ENCODE results near the gene CIAO2A.
A peak's percentile ranks its signal among the peaks of the same experiment; 100 is the strongest.

Gene CIAO2A

DNA sequence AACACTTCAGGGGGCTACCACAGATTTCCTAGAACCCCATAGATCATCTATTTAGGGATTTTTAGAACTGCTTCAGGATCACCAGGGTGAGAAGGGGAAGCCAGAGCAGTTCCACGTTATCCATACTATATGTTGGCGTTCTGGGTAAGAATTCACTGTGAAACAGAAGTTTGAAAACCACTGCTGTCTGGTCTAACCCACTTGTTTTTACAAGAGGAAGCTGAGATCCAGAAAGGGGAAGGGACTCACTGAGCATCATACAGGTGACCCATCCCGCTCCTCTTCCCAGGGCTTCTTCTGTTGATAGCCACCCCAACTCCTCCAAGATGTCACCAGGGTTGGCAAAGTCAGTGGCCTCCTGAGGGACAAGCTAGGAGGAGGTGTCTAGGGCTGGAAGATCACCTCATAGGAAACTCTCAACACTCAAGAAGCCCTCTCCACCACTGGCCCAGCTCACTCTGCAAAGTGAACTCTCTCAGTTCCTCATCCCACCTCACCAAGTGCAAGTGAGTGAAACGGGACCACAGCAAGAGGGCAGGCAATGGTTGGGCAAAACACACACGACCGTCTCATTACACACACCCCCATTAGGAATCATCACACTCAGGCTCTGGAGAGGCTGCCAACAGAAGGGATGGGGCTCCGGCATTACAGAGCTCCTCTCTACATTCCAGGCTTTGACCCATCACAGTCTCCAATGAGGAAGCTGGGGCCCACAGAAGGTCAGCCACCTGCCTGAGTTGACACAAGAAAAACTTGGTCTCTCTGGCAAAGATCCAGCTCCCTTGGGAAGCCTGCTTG, 49.1 kb downstream of the CIAO2A start:
- no peaks in the 10 kb centered on the region for H3K36me3 ChIP-seq (replicated peaks; ENCODE audit: low read depth, low read length)
- peak overlapping the region; percentile 64 for H3K27ac ChIP-seq (ENCODE audit: low read length)
- H3K4me2 ChIP-seq (ENCODE audit: low read length): peak overlapping the region; percentile 96
- H3K9me3 ChIP-seq (ENCODE audit: insufficient read depth, low read length): no peaks in the 10 kb centered on the region
- H4K20me1 ChIP-seq (ENCODE audit: insufficient read depth, low read length): no peaks in the 10 kb centered on the region
- no peak for TF ChIP-seq EZH2phosphoT487 (IDR thresholded peaks at IDR 0.05; ENCODE audit: low read depth)
- TF ChIP-seq, protein P1, sequence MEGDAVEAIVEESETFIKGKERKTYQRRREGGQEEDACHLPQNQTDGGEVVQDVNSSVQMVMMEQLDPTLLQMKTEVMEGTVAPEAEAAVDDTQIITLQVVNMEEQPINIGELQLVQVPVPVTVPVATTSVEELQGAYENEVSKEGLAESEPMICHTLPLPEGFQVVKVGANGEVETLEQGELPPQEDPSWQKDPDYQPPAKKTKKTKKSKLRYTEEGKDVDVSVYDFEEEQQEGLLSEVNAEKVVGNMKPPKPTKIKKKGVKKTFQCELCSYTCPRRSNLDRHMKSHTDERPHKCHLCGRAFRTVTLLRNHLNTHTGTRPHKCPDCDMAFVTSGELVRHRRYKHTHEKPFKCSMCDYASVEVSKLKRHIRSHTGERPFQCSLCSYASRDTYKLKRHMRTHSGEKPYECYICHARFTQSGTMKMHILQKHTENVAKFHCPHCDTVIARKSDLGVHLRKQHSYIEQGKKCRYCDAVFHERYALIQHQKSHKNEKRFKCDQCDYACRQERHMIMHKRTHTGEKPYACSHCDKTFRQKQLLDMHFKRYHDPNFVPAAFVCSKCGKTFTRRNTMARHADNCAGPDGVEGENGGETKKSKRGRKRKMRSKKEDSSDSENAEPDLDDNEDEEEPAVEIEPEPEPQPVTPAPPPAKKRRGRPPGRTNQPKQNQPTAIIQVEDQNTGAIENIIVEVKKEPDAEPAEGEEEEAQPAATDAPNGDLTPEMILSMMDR (IDR thresholded peaks at IDR 0.05; ENCODE audit: low read depth, low read length): no peak
- peak overlapping the region; percentile 55 for H3K9ac ChIP-seq (ENCODE audit: low read length)
- peak overlapping the region; percentile 76 for H3K4me3 ChIP-seq (ENCODE audit: low read length)
- no peaks in the 10 kb centered on the region for H3K27me3 ChIP-seq (ENCODE audit: low read depth, low read length)
- peaks cover 4% of the 10 kb centered on the region; the same call in 1 of the 2 replicates for H3K79me2 ChIP-seq (ENCODE audit: low read length)
- H3K4me1 ChIP-seq (ENCODE audit: low read length): peaks cover 51% of the 10 kb centered on the region
- no peak overlapping the region for H2AFZ ChIP-seq (ENCODE audit: low read depth, low read length)

DNA sequence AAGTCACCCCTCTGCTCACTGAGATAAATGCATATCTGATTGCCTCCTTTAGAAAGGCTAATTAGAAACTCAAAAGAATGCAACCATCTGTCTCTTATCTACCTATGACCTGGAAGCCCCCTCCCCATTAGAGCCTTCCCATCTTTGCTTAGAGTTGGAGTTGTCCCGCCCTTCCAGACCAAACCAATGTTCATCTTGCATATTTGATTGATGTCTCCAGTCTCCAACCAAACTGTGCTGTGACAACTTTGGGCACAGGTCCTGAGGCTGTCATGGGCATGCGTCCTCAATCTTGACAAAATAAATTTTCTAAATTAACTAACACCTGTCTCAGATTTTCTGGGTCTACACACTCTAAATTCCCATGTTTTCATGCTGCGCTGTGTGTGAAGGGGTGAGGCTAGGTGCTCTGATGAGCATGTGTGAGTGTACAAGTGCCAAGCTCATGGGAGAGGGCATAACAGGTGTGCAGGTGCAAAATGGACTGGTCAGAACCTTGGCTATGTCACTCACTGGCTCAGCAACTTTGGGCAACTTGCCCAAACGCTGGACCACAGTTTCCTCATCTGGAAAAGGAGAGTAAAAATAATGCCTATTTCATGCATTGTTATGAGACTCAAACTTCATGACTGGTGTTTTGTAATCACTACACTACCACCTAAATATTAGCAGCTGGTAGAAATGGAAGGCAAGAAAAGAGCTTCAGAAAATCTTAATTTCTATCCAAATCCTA, 54.6 kb downstream of the CIAO2A start:
- no peak overlapping the region for H3K9ac ChIP-seq (ENCODE audit: low read length)
- peaks cover 2% of the 10 kb centered on the region; the same call in 1 of the 2 replicates for H3K79me2 ChIP-seq (ENCODE audit: low read length)
- no peak overlapping the region for H2AFZ ChIP-seq (ENCODE audit: low read depth, low read length)
- no peaks in the 10 kb centered on the region for H3K27me3 ChIP-seq (ENCODE audit: low read depth, low read length)
- H3K36me3 ChIP-seq (replicated peaks; ENCODE audit: low read depth, low read length): peaks cover 3% of the 10 kb centered on the region
- H4K20me1 ChIP-seq (ENCODE audit: insufficient read depth, low read length): no peaks in the 10 kb centered on the region
- no peaks in the 10 kb centered on the region for H3K9me3 ChIP-seq (ENCODE audit: insufficient read depth, low read length)
- no peak overlapping the region for H3K27ac ChIP-seq (ENCODE audit: low read length)
- H3K4me3 ChIP-seq (ENCODE audit: low read length): no peak overlapping the region
- H3K4me1 ChIP-seq (ENCODE audit: low read length): peaks cover 11% of the 10 kb centered on the region
- TF ChIP-seq EZH2phosphoT487 (IDR thresholded peaks at IDR 0.05; ENCODE audit: low read depth): no peak
- TF ChIP-seq, protein P1 (IDR thresholded peaks at IDR 0.05; ENCODE audit: low read depth, low read length): no peak
- no peak overlapping the region for H3K4me2 ChIP-seq (ENCODE audit: low read length)

DNA sequence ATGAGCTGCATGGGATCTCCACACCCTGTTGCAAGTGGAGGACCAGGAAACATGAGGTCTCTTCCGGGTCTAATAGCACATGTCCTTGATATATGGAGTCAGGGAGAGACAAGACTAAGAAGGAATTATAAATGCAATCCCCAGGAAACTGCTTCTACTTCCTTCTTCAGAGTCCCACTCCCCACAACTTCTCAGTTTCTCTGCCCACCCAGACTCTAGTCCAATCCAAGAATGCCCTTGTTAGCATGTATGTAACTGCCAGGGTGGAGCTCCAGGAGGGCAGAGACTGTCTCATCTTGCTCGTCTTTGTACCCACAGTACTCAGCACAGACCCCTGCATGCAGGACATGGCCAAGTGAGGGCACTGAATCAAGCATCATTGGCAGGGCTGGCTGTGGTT, 55.7 kb downstream of the CIAO2A start:
- no peak overlapping the region for H3K4me3 ChIP-seq (ENCODE audit: low read length)
- TF ChIP-seq, protein P1 (IDR thresholded peaks at IDR 0.05; ENCODE audit: low read depth, low read length): no peak
- no peak for TF ChIP-seq EZH2phosphoT487 (IDR thresholded peaks at IDR 0.05; ENCODE audit: low read depth)
- no peak overlapping the region for H3K9ac ChIP-seq (ENCODE audit: low read length)
- H3K79me2 ChIP-seq (ENCODE audit: low read length): no peaks in the 10 kb centered on the region
- peaks cover 6% of the 10 kb centered on the region for H3K4me1 ChIP-seq (ENCODE audit: low read length)
- H3K27me3 ChIP-seq (ENCODE audit: low read depth, low read length): no peaks in the 10 kb centered on the region
- H4K20me1 ChIP-seq (ENCODE audit: insufficient read depth, low read length): no peaks in the 10 kb centered on the region
- H3K4me2 ChIP-seq (ENCODE audit: low read length): no peak overlapping the region
- no peaks in the 10 kb centered on the region for H3K9me3 ChIP-seq (ENCODE audit: insufficient read depth, low read length)
- H3K27ac ChIP-seq (ENCODE audit: low read length): no peak overlapping the region
- no peak overlapping the region for H2AFZ ChIP-seq (ENCODE audit: low read depth, low read length)
- H3K36me3 ChIP-seq (replicated peaks; ENCODE audit: low read depth, low read length): peaks cover 3% of the 10 kb centered on the region

DNA sequence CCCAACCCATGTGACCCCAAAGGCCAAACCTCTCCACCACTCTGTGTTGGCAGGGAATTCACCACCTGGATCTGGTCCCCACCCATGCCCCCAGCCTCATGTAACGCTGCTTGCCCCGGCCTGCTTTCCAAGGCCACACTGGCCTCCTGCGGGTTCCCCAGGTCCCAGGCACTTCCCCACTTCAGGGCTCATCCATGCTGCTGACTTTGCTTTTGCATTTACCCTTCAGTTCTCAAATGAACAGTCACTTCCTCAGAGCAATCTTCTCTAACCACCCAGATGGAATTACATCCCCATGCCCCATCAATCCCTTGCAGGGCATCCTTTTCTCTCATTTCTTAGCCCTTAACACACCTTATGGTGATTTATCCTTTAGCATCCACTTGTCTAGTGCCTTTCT, 56.5 kb downstream of the CIAO2A start:
- no peaks in the 10 kb centered on the region for H4K20me1 ChIP-seq (ENCODE audit: insufficient read depth, low read length)
- no peak overlapping the region for H3K9ac ChIP-seq (ENCODE audit: low read length)
- no peaks in the 10 kb centered on the region for H3K79me2 ChIP-seq (ENCODE audit: low read length)
- peaks cover 3% of the 10 kb centered on the region for H3K36me3 ChIP-seq (replicated peaks; ENCODE audit: low read depth, low read length)
- H3K27ac ChIP-seq (ENCODE audit: low read length): no peak overlapping the region
- H3K4me1 ChIP-seq (ENCODE audit: low read length): peaks cover 6% of the 10 kb centered on the region
- no peaks in the 10 kb centered on the region for H3K9me3 ChIP-seq (ENCODE audit: insufficient read depth, low read length)
- no peak overlapping the region for H2AFZ ChIP-seq (ENCODE audit: low read depth, low read length)
- TF ChIP-seq, protein P1 (IDR thresholded peaks at IDR 0.05; ENCODE audit: low read depth, low read length): no peak
- TF ChIP-seq EZH2phosphoT487 (IDR thresholded peaks at IDR 0.05; ENCODE audit: low read depth): no peak
- no peak overlapping the region for H3K4me2 ChIP-seq (ENCODE audit: low read length)
- H3K27me3 ChIP-seq (ENCODE audit: low read depth, low read length): no peaks in the 10 kb centered on the region
- no peak overlapping the region for H3K4me3 ChIP-seq (ENCODE audit: low read length)
